Measurements from ENCODE around the gene OXGR1. TPM values are rescaled to one million over a fixed set of nuclear protein-coding genes. Genes with fewer than 3 reads are reported as not detected.
"Not testable (repeated sequence)": the region's sequence is repeated elsewhere in the genome, so short reads cannot be mapped to it uniquely, and the experiment has no call there.

The OXGR1 gene
- polyA plus RNA-seq (2014; cell fraction: cytosol; rRNA removed): 0.20 and 2.9 TPM in 2 replicates
- polyA plus RNA-seq (2014; cell fraction: nucleus; rRNA removed): 0.19 and 0.22 TPM in 2 replicates

GRCh38 chr13:96994017-96994857, at the start of gene OXGR1:
OXGR1 (minus strand) TSS chr13:96994476; CDS start chr13:96987759, 6,717 bp downstream.
- no peak for DNase-seq (ENCODE audit: low spot score)

- DNase-seq (ENCODE audit: low spot score): no peak
These were observed 49.0 kb upstream of the OXGR1 start for GRCh38 chr13:97043302-97043701.

- DNase-seq (ENCODE audit: low spot score): peak; percentile 68
These were observed 36.6 kb upstream of the OXGR1 start for GRCh38 chr13:97030705-97031452.

GRCh38 chr13:97028441-97029299, 34.4 kb upstream of the OXGR1 start:
- DNase-seq (ENCODE audit: low spot score): peak; percentile 71

GRCh38 chr13:97027162-97027554, 32.9 kb upstream of the OXGR1 start:
- DNase-seq (ENCODE audit: low spot score): no peak

GRCh38 chr13:97026531-97027161, 32.4 kb upstream of the OXGR1 start:
- no peak for DNase-seq (ENCODE audit: low spot score)

- DNase-seq (ENCODE audit: low spot score): not testable (repeated sequence)
These were observed 29.5 kb upstream of the OXGR1 start for GRCh38 chr13:97023812-97024211.

GRCh38 chr13:97023117-97023516, 28.8 kb upstream of the OXGR1 start:
- DNase-seq (ENCODE audit: low spot score): no peak

- DNase-seq (ENCODE audit: low spot score): no peak
These were observed 27.0 kb upstream of the OXGR1 start for GRCh38 chr13:97021241-97021640.

- no peak for DNase-seq (ENCODE audit: low spot score)
These were observed 26.5 kb upstream of the OXGR1 start for GRCh38 chr13:97020689-97021240.

- DNase-seq (ENCODE audit: low spot score): peak; percentile 38
These were observed 25.9 kb upstream of the OXGR1 start for GRCh38 chr13:97020194-97020593.

- DNase-seq (ENCODE audit: low spot score): no peak
These were observed 25.0 kb upstream of the OXGR1 start for GRCh38 chr13:97019236-97019635.

- DNase-seq (ENCODE audit: low spot score): peak; percentile 62
These were observed 23.9 kb upstream of the OXGR1 start for GRCh38 chr13:97018029-97018819.

- DNase-seq (ENCODE audit: low spot score): no peak
These were observed 23.0 kb upstream of the OXGR1 start for GRCh38 chr13:97017322-97017721.

- no peak for DNase-seq (ENCODE audit: low spot score)
These were observed 21.5 kb upstream of the OXGR1 start for GRCh38 chr13:97015661-97016350.

GRCh38 chr13:97012251-97013048, 18.2 kb upstream of the OXGR1 start:
- peak; percentile 37 for DNase-seq (ENCODE audit: low spot score)

- no peak for DNase-seq (ENCODE audit: low spot score)
These were observed 17.3 kb upstream of the OXGR1 start for GRCh38 chr13:97011446-97012131.

- no peak for DNase-seq (ENCODE audit: low spot score)
These were observed 14.4 kb upstream of the OXGR1 start for GRCh38 chr13:97008643-97009042.

All from SK-N-DZ (cell line).